Measurements from ENCODE around the gene HIPK1.

- TF ChIP-seq GATA2 (IDR thresholded peaks at IDR 0.05; ENCODE audit: low read depth, low read length) (no peak), GATA3 (IDR thresholded peaks at IDR 0.05; ENCODE audit: low read depth, low read length) (no peak)
These were observed 6.2 kb upstream of the HIPK1 start for GRCh38 chr1:113922957-113923356.

Measured in SH-SY5Y (cell line).